ENCODE data around the gene MPHOSPH6.

MPHOSPH6 gene

GRCh38 chr16:82176204-82176603 lies 6.2 kb upstream of the MPHOSPH6 start:
- TF ChIP-seq CTCF (conservative IDR thresholded peaks at IDR 0.05; ENCODE audit: low read depth, low read length): no peak
- H3K4me3 ChIP-seq (ENCODE audit: low read depth, low read length): no peak overlapping the region
- DNase-seq (ENCODE audit: low read depth): no peak

GRCh38 chr16:82175627-82176026 lies 5.6 kb upstream of the MPHOSPH6 start:
- no peak for TF ChIP-seq CTCF (conservative IDR thresholded peaks at IDR 0.05; ENCODE audit: low read depth, low read length)
- no peak overlapping the region for H3K4me3 ChIP-seq (ENCODE audit: low read depth, low read length)
- no peak for DNase-seq (ENCODE audit: low read depth)

GRCh38 chr16:82167670-82168069 lies 2.4 kb downstream of the MPHOSPH6 start:
- TF ChIP-seq CTCF (conservative IDR thresholded peaks at IDR 0.05; ENCODE audit: low read depth, low read length): no peak
- no peak overlapping the region for H3K4me3 ChIP-seq (ENCODE audit: low read depth, low read length)
- no peak for DNase-seq (ENCODE audit: low read depth)

GRCh38 chr16:82160226-82160625 lies 9.8 kb downstream of the MPHOSPH6 start:
- no peak for TF ChIP-seq CTCF (conservative IDR thresholded peaks at IDR 0.05; ENCODE audit: low read depth, low read length)
- DNase-seq (ENCODE audit: low read depth): no peak
- H3K4me3 ChIP-seq (ENCODE audit: low read depth, low read length): no peak overlapping the region

- no peak for TF ChIP-seq CTCF (conservative IDR thresholded peaks at IDR 0.05; ENCODE audit: low read depth, low read length)
- DNase-seq (ENCODE audit: low read depth): peak; percentile 8
- no peak overlapping the region for H3K4me3 ChIP-seq (ENCODE audit: low read depth, low read length)
Observed at GRCh38 chr16:82157836-82158235, 12.2 kb downstream of the MPHOSPH6 start.

- no peak overlapping the region for H3K4me3 ChIP-seq (ENCODE audit: low read depth, low read length)
- DNase-seq (ENCODE audit: low read depth): no peak
- no peak for TF ChIP-seq CTCF (conservative IDR thresholded peaks at IDR 0.05; ENCODE audit: low read depth, low read length)
Observed at GRCh38 chr16:82157534-82157812, 12.6 kb downstream of the MPHOSPH6 start.

GRCh38 chr16:82156761-82157533 lies 13.1 kb downstream of the MPHOSPH6 start:
- peak; percentile 54 for DNase-seq (ENCODE audit: low read depth)
- H3K4me3 ChIP-seq (ENCODE audit: low read depth, low read length): no peak overlapping the region
- TF ChIP-seq CTCF (conservative IDR thresholded peaks at IDR 0.05; ENCODE audit: low read depth, low read length): no peak
